HepG2 (cell line): ENCODE measurements around the gene GSK3B. TPM values are rescaled to one million over a fixed set of nuclear protein-coding genes. Genes with fewer than 3 reads are reported as not detected.

Experiments used
- DPF2 ChIP-seq: sonication (generic); formaldehyde crosslinking; IDR thresholded peaks from 2 replicates; pipeline ENCODE4 v1.4.0; 2020; ENCODE audit warnings: mild to moderate bottlenecking, low read depth, missing genetic modification reagents, borderline replicate concordance
- EHMT2 ChIP-seq: fragments of 200-600 bp; sonication (generic); IDR thresholded peaks from 2 replicates; pipeline ENCODE4 v1.7.0; 2017; ENCODE audit warnings: antibody characterized with exemption, low read depth, low read length, borderline replicate concordance
- FUBP1 ChIP-seq: sonication (generic); formaldehyde crosslinking; IDR thresholded peaks from 2 replicates; pipeline ENCODE4 v1.5.1; 2020; ENCODE audit warnings: missing genetic modification reagents, mild to moderate bottlenecking, borderline replicate concordance
- GRHL1 ChIP-seq: sonication (generic); formaldehyde crosslinking; conservative IDR thresholded peaks from 2 replicates; pipeline ENCODE4 v1.8.0; 2022; ENCODE audit warnings: missing genetic modification reagents
- HHEX ChIP-seq: IDR thresholded peaks from 2 replicates; pipeline ENCODE4 v1.6.1; 2016; ENCODE audit warnings: control low read depth
- HNF1B ChIP-seq: sonication (generic); formaldehyde crosslinking; IDR thresholded peaks from 2 replicates; pipeline ENCODE4 v1.5.1; 2020; ENCODE audit warnings: mild to moderate bottlenecking, moderate library complexity, missing genetic modification reagents
- MLX ChIP-seq: IDR thresholded peaks from 2 replicates; pipeline ENCODE4 v1.6.1; 2016
- NFYC ChIP-seq: IDR thresholded peaks from 2 replicates; pipeline ENCODE4 v1.6.1; 2016; ENCODE audit warnings: missing genetic modification reagents, missing compliant biosample characterization
- PHB2 ChIP-seq: fragments of 450-650 bp; IDR thresholded peaks from 2 replicates; pipeline ENCODE4 v1.6.1; 2018; ENCODE audit not compliant: partially characterized antibody
- POGZ ChIP-seq: sonication (generic); formaldehyde crosslinking; IDR thresholded peaks from 2 replicates; pipeline ENCODE4 v1.4.0; 2020; ENCODE audit warnings: mild to moderate bottlenecking, missing genetic modification reagents
- RCOR2 ChIP-seq: IDR thresholded peaks from 2 replicates; pipeline ENCODE4 v1.6.1; 2016; ENCODE audit warnings: missing biosample characterization, missing genetic modification reagents
- SMAD3 ChIP-seq: sonication (generic); formaldehyde crosslinking; IDR thresholded peaks from 2 replicates; pipeline ENCODE4 v1.4.0; 2020; ENCODE audit warnings: missing genetic modification reagents
- SNAI1 ChIP-seq: sonication (generic); formaldehyde crosslinking; IDR thresholded peaks from 2 replicates; pipeline ENCODE4 v1.5.0; 2020; ENCODE audit warnings: mild to moderate bottlenecking, missing genetic modification reagents, borderline replicate concordance
- STAG1 ChIP-seq: sonication (generic); formaldehyde crosslinking; IDR thresholded peaks from 2 replicates; pipeline ENCODE4 v1.4.0; 2020; ENCODE audit warnings: missing genetic modification reagents
- ZNF12 ChIP-seq: sonication (generic); formaldehyde crosslinking; IDR thresholded peaks from 2 replicates; pipeline ENCODE4 v1.5.0; 2020; ENCODE audit warnings: missing genetic modification reagents
- ZNF362 ChIP-seq: sonication (generic); formaldehyde crosslinking; IDR thresholded peaks from 2 replicates; pipeline ENCODE4 v1.4.0; 2020; ENCODE audit warnings: missing genetic modification reagents, mild to moderate bottlenecking, borderline replicate concordance
- ZNF619 ChIP-seq: sonication (generic); formaldehyde crosslinking; IDR thresholded peaks from 2 replicates; pipeline ENCODE4 v1.4.0; 2020; ENCODE audit warnings: mild to moderate bottlenecking, missing genetic modification reagents
- ZNF776 ChIP-seq: sonication (generic); formaldehyde crosslinking; IDR thresholded peaks from 2 replicates; pipeline ENCODE4 v1.4.0; 2020; ENCODE audit warnings: mild to moderate bottlenecking, missing genetic modification reagents
- polyA plus RNA-seq, 8 experiments: library from polyadenylated mRNA; depleted of rRNA in 3 of 8; stranded (reverse) in 7 of 8; unstranded in 1 of 8; fragments of >200 nt; fragmentation: Illumina TruSeq in 4 of 8; extraction: Trizol in 4 of 8; gene quantifications; 2 replicates each; pipeline versions ENCODE4 v1.2.1 to v1.2.3, GENCODE V29; 2011 to 2016; ENCODE audit warnings: low read depth in 4 of 8, missing spikeins in 1 of 8, mixed read lengths in 1 of 8; ENCODE audit not compliant: insufficient read depth in 1 of 8
- total RNA-seq, 5 experiments: library from RNA; depleted of rRNA; stranded (reverse); fragments of >200 nt; fragmentation: Illumina TruSeq; extraction: Trizol; gene quantifications; 2 replicates each; pipeline ENCODE4 v1.2.3, GENCODE V29; 2016; ENCODE audit warnings: low read depth in 1 of 5

The GSK3B gene
- total and polyA plus RNA-seq, 2 of the 13 experiments (the other 11 are each of a cell fraction or from before 2014, with no cell fraction given), result 22.3 to 30.1 TPM

GRCh38 chr3:119794971-119795612 is 299.2 kb downstream of the GSK3B start (continued):
- TF ChIP-seq ZNF362 (CRISPR knock-in tag) (no peak), RCOR2 (CRISPR knock-in tag) (peak; percentile 81; the same call in 1 of the 2 replicates), EHMT2 (no peak; the same call in 1 of the 2 replicates), STAG1 (CRISPR knock-in tag) (no peak; the same call in 1 of the 2 replicates), MLX (CRISPR knock-in tag) (peak; percentile 73), ZNF12 (CRISPR knock-in tag) (peak; percentile 82; the same call in 1 of the 2 replicates), HNF1B (CRISPR knock-in tag) (no peak), FUBP1 (CRISPR knock-in tag) (no peak), ZNF776 (no peak), GRHL1 (CRISPR knock-in tag) (no peak), ZNF619 (CRISPR knock-in tag) (no peak), HHEX (CRISPR knock-in tag) (no peak), NFYC (CRISPR knock-in tag) (no peak), DPF2 (CRISPR knock-in tag) (peak; percentile 55; the same call in 1 of the 2 replicates), SNAI1 (no peak), SMAD3 (CRISPR knock-in tag) (peak; percentile 56; the same call in 1 of the 2 replicates), PHB2 (no peak), POGZ (peak; percentile 74)
